ENCODE measurements around the gene TK2.
"Not testable (repeated sequence)": the region's sequence is repeated elsewhere in the genome, so short reads cannot be mapped to it uniquely, and the experiment has no call there.

TK2 gene

DNA sequence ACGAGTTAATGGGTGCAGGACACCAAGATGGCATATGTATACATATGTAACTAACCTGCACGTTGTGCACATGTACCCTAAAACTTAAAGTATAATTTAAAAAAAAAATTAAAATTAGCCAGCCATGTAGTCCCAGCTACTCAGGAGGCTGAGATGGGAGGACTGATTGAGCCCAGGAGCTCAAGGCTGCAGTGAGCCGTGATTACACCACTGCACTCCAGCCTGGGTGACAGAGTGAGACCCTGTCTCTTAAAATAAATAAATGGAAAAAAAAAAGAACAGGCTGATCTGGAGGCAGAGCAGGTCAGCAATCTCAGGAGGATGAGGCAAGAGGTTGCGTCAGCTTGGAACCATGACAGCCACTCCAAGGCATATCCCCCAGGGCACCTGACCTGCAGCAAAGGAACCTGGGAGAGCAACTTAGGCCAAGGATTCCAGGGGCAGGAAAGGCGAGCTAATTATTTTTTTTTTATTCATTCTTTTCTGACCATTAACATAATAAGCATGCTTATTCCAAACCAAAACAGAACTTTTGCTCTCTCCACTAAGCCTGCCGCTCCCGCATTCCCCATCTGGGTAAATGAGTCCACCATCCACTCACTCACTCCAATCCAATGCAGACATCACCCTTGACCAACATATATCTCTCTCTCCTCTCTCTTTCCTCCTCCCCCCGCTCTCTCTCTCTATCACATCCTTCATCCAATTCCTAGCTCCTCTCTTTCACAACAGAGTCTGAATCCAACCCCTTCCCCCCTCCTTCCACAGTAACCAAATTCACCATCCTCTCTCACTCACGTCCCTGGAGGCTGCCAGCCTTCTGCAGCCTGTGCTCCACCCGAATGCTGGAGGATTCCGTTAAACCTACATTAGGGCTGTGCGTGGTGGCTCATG, 47.7 kb downstream of the TK2 start:
- DNase-seq: peak in 1 of 2 donors; percentile 5

DNA sequence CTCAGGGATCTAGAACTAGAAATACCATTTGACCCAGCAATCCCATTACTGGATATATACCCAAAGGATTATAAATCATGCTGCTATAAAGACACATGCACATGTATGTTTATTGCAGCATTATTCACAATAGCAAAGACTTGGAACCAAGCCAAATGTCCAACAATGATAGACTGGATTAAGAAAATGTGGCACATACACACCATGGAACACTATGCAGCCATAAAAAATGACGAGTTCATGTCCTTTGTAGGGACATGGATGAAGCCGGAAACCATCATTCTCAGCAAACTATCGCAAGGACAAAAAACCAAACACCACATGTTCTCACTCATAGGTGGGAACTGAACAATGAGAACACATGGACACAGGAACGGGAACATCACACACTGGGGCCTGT, 48.4 kb downstream of the TK2 start:
- DNase-seq: not testable (repeated sequence)

DNA sequence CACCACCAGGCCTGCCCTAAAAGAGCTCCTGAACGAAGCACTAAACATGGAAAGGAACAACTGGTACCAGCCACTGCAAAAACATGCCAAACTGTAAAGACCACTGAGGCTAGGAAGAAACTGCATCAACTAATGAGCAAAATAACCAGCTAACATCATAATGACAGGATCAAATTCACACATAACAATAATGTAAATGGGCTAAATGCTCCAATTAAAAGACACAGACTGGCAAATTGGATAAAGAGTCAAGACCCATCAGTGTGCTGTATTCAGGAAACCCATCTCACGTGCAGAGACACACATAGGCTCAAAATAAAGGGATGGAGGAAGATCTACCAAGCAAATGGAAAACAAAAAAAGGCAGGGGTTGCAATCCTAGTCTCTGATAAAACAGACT, 52.0 kb downstream of the TK2 start:
- DNase-seq: not testable (repeated sequence)

DNA sequence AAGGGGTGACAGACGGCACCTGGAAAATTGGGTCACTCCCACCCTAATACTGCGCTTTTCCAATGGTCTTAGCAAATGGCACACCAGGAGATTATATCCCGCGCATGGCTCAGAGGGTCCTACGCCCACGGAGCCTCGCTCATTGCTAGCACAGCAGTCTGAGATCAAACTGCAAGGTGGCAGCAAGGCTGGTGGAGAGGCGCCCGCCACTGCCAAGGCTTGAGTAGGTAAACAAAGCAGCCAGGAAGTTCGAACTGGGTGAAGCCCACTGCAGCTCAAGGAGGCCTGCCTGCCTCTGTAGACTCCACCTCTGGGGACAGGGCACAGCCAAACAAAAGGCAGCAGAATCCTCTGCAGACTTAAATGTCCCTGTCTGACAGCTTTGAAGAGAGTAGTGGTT, 53.7 kb downstream of the TK2 start:
- DNase-seq: not testable (repeated sequence)

DNA sequence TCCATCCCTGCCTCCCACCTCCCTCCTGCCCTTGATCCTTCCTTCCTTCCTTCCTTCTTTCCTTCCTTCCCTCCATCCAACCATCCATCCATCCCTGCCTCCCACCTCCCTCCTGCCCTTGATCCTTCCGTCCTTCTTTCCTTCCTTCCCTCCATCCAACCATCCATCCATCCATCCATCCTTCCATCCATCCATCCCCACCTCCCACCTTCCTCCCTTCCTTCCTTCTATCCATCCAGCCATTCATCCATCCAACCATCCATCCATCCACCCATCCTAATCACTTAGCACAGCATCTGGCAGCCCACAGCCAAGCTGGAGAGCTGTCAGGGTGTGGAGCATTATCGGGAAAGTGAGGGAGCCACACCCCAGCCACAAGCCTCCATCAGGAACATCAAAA, 54.5 kb downstream of the TK2 start:
- DNase-seq: peak in 1 of 2 donors; percentile 3

DNA sequence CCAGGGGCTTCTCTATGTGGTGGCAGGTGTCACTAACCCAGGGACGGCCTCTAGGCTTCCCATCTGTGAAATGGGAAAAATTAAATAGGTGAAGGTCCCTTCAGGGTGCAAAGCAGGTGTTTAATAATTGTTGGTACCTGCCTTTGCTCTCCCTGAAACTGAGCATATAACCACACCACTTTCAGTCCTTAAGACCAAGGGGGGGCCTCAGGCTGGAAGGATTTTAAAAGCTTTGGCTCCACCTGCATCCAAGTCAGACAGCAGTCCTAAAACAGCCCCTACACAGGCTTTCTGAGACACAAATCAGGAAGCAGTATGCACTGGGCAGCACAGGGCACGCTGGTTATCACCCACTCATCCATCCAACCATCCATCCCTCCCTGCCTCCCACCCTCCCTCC, 55.0 kb downstream of the TK2 start:
- DNase-seq: peak in 1 of 2 donors; percentile 4

DNA sequence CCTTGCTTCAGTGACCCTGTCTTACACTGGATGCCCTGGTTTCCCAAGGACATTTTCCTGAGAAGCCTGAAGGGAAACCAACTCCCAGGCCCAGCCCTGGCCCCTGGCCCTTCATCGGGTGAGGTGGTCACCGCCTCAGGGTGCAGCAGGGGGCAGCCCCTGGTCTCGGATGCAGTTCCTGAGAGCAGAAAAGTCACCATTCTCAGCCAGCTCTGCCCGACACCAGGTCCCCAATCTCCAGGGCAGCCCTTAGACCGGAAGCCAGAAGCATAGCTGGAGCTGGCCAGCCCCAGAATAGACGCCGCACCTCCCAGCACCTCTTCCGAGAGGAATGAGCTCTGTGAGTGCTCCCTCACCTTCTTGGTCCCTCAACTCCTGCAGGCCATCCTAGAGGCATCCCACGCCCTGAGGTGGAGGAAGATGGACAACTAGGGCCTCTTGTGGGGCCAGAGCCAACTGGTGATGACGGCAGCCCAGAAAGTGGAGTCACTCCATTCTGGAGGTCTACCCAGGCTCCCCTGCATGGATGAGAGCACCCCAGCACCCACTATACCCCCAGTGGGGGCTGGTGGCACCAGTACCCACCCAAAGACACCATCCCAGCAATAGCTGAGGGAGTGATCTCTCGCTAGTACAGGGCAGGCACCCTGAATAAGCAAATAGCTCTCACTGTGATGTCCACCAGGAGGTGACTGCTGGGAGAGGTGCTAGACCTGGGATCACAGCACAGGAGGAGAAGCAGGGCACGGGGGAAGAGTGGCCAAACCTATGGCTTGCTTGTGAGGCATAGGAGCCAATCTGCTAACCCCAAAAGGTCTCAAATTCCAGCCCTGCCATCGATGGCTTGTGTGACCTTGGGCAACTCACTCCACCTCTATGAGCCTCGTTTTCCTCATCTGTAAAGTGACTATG, 56.2 kb downstream of the TK2 start:
- DNase-seq: peak in 1 of 2 donors; percentile 10

DNA sequence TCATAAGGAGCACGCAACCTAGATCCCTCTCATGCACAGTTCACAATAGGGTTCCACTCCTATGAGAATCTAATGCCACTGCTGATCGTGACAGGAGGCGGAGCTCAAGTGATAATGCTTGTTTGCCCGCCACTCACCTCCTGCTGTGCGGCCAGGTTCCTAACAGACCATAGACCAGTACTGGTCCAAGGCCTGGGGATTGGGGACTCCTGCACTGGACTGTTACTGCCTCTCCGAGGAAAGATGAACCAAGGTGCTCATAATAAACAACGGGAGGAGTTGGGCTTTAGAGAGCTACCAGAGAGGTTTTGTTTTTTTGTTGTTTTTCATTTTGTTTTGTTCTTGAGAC, 58.2 kb downstream of the TK2 start:
- no peak for DNase-seq

DNA sequence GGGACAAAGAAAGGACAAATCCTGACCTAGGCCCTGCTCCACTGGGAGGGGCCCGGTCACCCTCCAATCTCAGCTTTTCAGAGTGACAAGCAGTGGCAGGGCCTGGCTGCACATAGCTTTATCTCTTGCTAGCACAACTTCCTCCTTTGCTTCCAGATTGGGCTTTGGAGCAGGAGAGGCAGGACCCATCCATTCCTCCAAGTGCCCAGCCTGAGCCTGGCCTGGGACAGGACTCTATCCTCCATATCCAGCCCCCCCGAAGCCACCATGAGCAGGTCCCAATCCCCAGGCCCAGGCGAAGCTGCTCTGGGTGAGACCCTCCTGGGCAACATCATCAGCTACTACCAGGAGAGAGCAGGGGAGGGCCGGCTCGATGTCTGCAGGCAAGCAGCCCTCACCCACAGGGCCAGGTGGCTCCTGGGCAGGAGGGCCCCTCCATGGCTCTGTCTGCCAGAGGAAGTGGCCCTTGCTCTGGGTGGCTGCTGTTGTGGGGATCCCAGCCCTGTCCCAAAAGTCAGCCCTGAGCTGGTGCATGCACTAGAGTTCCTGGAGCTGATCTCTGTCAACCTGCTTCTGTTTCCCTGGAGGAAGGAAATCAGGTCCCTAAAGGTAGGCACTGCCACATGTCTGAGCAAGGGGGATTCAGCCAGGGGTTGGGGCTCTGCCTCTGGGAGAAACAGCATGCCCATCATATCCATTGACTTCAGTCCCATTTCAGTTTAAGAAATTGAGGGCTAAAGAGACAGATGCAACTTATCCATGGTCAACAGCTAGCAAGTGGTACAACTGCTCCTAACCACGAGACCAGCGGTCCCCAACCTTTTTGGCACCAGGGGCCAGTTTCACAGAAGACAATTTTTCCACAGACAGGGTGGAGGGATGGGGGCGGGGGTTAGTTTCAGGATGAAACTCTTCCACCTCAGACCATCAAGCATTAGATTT, 58.9 kb downstream of the TK2 start:
- DNase-seq: peak in 1 of 2 donors; percentile 16

DNA sequence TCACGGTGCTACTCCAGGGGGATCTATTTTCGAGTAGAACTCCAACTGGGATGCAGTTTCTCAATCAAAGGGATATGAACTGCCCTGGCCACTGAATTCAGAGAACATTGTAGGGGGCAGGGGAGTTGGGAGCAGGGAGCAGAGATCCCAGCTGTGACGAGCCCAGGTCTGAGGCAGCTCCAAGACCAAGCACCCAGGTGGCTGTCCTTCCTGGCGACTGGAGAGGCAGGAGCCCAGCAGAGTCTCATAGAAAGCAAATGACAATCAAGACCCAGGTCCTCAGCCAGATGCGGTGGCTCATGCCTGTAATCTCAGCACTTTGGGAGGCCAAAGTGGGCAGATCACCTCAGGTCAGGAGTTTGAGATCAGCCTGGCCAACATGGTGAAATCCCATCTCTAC, 60.1 kb downstream of the TK2 start:
- peak in 1 of 2 donors; percentile 13 for DNase-seq

DNA sequence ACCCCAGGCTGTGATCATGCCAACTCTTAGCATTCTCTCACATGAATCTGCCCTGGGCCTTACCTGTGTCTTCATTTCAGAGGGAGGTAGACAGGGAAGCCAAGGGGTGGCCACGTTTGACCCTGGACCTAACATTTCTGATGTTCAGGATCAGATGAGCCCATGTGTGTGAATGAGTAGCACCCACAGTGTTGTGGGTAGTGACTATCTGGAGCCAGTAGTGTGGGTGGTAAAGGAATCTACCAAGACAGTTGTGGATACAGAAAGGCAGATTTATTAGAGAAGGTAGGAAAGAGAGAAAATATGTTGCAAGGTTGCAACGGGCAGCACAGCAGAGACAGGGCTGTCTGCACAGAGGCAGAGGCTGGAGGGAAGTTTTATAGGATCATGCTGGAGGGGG, 60.5 kb downstream of the TK2 start:
- DNase-seq: no peak

DNA sequence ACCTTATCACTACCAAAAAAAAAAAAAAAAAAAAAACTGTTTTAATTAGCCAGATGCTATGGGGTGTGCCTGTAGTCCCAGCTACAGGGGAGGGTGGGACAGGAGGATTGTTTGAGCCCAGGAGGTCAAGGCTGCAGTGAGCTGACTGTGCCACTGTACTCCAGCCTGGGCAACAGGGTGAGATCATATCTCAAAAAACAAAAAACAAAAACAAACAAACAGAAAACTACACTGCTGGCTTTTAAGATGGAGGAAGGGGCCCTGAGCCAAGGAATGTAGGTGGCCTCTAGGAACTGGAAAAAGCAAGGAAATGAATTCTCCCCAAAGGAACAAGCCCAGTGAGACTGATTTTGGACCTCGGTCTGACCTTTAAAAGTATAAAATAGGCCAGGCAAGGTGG, 61.4 kb downstream of the TK2 start:
- peak in 1 of 2 donors; percentile 6 for DNase-seq

DNA sequence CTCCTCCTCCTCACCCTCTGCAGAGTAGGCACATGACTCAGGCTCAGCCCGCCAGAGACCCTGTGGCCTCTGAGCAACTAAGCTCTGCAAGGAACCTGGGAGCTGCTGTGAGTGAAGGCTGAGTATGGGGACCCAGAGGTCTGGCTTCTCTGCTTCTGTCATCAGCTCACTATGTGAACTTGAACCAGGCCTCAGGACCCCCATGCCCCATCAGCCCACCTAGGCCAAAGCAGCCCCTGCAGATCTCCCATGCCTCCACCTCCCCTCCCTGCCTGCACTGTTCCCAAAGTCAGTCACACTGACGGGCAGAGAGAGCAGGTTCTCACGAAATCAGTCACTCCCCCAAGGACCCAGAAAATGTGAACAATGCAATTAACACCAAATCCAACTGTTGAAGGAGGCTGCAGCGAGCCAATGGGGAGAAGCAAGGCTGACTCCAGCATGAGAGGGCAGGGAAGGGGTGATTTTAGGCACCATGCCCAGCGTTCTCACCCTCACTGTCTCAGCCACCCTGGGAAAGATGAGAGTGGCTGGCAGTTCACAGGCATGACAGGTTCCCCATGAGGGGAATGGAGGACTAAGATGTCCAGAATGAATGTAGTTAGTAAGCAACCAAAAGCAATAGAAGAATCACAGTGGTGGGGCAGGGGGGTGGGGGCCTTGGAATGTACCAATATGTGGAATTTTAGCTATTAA, 62.2 kb downstream of the TK2 start:
- peak in 1 of 2 donors; percentile 9 for DNase-seq

DNA sequence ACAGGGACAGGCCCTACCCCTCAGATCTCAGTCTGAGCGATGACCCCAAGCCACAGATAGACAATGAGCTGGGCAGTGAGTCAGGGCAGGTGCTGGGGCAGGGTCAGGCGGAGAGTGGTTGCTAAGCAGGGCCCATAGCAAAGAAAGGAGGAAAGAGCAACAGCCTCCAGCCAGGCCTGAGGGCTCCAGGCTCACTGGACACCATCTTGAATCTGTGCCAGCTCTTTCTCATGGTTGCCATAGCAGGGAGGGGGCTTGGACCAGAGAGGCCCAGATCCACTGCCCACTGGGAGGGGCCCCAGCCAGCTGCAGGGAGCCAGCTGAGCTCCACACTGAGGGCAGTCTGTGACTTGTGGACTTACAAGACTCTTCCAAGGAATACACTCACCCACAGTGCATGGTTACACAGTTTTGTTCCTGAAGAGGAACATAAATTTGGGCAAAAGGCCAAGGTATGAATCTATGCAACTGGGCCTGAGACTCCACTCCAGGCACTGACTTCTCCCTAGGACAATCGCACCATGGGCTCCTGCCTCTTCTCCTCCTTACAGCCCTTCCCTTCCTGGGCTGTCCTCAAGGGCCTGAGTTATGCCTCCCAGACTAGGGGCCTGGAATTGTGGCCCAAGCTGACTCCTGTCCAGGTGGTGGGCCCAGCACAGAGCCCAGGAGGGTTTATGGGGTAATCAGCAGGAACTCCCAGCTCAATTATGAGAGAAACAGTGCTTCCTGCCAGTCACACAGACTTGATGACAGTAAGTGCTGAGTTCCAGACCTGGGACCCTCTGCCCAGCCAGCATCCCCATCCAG, 62.9 kb downstream of the TK2 start:
- DNase-seq: no peak

DNA sequence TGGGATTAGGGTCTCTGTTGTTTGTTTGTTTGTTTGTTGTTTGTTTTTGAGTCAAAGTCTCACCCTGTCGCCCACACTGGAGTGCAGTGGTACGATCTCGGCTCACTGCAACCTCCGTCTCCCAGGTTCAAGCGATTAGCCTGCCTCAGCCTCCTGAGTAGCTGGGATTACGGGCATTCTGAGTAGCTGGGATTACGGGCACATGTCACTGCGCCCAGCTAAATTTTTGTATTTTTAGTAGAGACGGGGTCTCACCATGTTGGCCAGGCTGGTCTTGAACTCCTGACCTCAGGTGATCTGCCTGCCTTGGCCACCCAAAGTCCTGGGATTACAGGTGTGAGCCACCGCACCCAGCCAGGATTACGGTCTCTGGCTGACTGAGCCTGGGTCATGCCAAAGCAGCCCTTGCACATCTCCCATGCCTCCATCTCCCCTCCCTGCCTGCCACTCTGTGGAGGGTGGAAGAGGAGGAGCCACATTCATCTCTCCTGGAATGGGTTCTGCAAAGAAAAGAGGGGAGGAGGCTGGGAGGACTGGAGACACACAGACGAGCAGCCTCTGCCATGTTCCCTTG, 63.6 kb downstream of the TK2 start:
- no peak for DNase-seq

DNA sequence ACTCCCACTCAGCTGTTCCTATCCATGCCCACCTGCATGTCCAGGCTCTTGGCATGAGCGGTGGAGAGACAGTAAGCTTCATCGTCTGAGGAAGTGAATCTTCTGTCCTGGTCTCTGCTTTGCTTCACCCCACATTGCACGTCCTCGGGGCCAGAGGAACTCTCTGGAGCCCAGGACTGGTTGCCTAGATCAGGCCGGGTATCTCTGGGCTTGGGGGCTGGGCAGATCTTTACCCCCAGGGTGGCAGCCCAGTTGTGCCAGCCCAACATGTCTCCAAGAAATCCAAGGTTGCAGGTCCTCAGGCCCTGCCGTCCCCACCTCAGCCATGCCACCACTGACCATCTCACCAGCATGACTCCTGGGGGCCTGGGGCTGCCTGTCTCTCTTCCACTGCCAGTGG, 64.5 kb downstream of the TK2 start:
- DNase-seq: no peak

DNA sequence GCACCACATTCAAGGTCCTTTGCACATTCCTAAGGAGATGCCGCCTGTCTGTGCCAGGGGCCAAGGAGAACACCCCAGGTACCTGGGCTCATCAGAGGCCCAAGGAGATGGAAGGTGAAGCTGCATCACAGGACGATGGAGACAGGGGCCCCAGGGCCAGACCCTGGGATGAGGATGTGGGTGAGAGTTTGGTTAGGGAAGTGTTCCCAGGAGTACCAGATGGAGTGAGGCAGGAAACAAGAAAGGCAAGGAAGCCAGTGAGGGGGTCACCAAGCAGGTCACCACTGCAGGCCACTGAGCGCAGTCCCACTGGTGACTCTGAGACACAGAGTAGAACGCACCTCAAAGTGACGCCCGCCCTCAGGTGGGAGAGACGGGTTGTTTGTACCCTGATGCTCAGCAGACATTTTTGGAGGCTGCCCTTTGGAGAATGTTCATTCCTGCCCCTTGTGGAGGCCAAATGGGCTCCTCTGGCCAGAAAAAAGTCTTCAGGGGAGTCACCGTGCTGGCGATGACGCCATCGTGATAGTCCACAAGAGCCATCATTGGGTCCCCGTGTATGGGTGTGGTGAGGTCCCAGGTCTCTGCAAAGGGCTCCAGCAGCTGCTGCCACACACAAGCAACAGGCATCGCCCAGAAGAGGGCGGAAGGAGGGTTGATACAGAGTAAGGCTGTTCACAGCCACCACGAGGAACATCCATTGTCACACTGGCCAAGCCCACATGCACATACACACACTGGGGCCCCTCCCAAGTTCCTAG, 65.3 kb downstream of the TK2 start:
- no peak for DNase-seq

DNA sequence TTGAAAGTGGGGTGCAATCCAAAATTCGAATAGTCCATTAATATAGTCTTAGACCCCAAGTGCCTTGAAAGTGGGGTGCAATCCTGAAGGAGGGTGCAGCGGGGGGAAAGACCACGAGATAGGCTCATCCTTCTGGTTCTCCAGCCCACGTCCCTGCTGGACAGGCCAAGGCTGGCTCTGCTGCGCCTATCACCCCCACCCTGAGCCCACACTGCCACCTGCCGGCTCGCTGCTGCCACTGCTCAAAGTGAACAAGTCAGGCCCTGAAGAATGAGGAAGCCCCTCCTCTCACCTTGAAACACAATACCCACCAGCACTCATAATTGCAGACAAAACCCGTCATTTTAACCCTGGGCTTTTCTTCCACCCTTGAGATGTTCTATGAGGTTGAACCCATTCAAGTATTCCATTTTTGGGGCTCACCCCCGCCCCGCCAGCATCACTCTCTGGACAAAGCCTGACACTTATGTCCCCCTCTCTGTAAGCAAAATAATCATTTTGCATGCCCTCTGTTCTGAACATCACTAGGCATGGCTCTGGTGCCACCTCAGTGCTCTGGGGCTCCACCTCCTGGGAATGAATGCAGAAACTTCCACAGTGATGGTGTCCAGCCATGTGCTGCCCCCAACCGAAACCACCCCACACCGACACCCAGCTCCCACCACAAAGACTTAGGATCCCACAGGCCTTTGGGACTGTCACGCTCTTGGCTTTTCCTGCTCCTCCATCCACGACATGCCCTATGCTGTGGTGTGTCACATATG, 66.1 kb downstream of the TK2 start:
- peak; percentile 80 to 83 for DNase-seq

DNA sequence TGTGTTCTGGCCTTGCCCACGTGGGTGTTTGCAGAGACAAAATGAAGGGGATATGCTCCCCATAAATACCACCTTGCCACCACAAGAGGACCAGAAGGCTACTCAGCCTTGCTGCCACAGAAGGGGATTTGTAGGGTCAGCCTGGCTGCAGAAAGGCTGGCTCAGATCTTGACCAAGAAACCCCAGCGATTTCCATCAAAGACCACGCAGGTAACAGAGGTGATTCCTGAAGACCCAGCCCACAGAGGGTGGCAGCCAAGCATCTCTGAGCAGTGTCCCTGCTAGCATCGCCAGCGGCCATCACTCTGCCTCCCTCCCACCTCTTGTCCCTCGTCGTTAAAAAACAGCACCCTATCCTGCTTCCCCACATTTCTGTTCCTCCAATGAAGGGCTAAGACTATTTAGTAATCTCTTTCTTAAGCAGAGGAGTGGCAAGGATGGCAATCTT, 68.0 kb downstream of the TK2 start:
- peak in 1 of 2 donors; percentile 15 for DNase-seq
